Astrocyte of the hippocampus (primary cell): ENCODE measurements around the gene IGF2R.
"Not testable (repeated sequence)": the region's sequence is repeated elsewhere in the genome, so short reads cannot be mapped to it uniquely, and the experiment has no call there.

Experiments
- DNase-seq: peaks from one replicate; pipeline ENCODE4 v3.0.0; 2011; ENCODE audit warnings: low read depth, low spot score

Gene IGF2R

GRCh38 chr6:159968295-159969203 is at the start of gene IGF2R:
Gene IGF2R, plus strand, starts transcription at chr6:159969082. Its CDS starts 165 bp downstream, at chr6:159969247.
- DNase-seq = peak; percentile 95

GRCh38 chr6:159919800-159920199 is 49.1 kb upstream of the IGF2R start:
- no peak for DNase-seq

GRCh38 chr6:159924150-159924549 is 44.7 kb upstream of the IGF2R start:
- DNase-seq = not testable (repeated sequence)

GRCh38 chr6:159926542-159927203 is 42.2 kb upstream of the IGF2R start:
- no peak for DNase-seq

GRCh38 chr6:159929819-159930218 is 39.1 kb upstream of the IGF2R start:
- peak; percentile 17 for DNase-seq

- DNase-seq = no peak
These were observed 37.8 kb upstream of the IGF2R start for GRCh38 chr6:159931112-159931511.

- DNase-seq = no peak
These were observed 37.0 kb upstream of the IGF2R start for GRCh38 chr6:159931846-159932245.

- no peak for DNase-seq
These were observed 35.8 kb upstream of the IGF2R start for GRCh38 chr6:159933077-159933476.

GRCh38 chr6:159934181-159934580 is 34.7 kb upstream of the IGF2R start:
- peak; percentile 19 for DNase-seq

GRCh38 chr6:159935065-159935464 is 33.8 kb upstream of the IGF2R start:
- peak; percentile 38 for DNase-seq

GRCh38 chr6:159935633-159936032 is 33.2 kb upstream of the IGF2R start:
- no peak for DNase-seq

- no peak for DNase-seq
These were observed 29.3 kb upstream of the IGF2R start for GRCh38 chr6:159939591-159940016.

GRCh38 chr6:159941286-159942113 is 27.4 kb upstream of the IGF2R start:
- peak; percentile 54 for DNase-seq

- peak; percentile 32 for DNase-seq
These were observed 25.7 kb upstream of the IGF2R start for GRCh38 chr6:159943101-159943632.

- DNase-seq = no peak
These were observed 24.8 kb upstream of the IGF2R start for GRCh38 chr6:159943968-159944598.

GRCh38 chr6:159945801-159946392 is 23.0 kb upstream of the IGF2R start:
- no peak for DNase-seq

GRCh38 chr6:159946912-159947311 is 22.0 kb upstream of the IGF2R start:
- DNase-seq = no peak

- no peak for DNase-seq
These were observed 20.7 kb upstream of the IGF2R start for GRCh38 chr6:159948199-159948598.

GRCh38 chr6:159951772-159952171 is 17.1 kb upstream of the IGF2R start:
- no peak for DNase-seq

GRCh38 chr6:159952289-159953005 is 16.4 kb upstream of the IGF2R start:
- no peak for DNase-seq
